HAP-1 (cell line): ENCODE data around the gene TUSC1.
"Not testable (repeated sequence)": the region's sequence is repeated elsewhere in the genome, so short reads cannot be mapped to it uniquely, and the experiment has no call there.

Source experiments
- DNase-seq, 2 experiments: peaks; one replicate each; pipeline ENCODE4 v3.0.0-alpha.2; 2016 to 2020; ENCODE audit warnings: low spot score in 2 of 2
- H3K27me3 ChIP-seq: fragments of 250-450 bp; sonication (Bioruptor Pico); 2 replicates; pipeline ENCODE4 v1.5.1; 2020; ENCODE audit warnings: low read depth, mild to moderate bottlenecking, moderate library complexity
- H3K36me3 ChIP-seq: fragments of 250-450 bp; sonication (Bioruptor Pico); replicated peaks from 2 replicates; pipeline ENCODE4 v1.5.1; 2020; ENCODE audit warnings: mild to moderate bottlenecking
- H3K4me1 ChIP-seq: fragments of 250-450 bp; sonication (Bioruptor Pico); 2 replicates; pipeline ENCODE4 v1.5.1; 2020; ENCODE audit warnings: mild to moderate bottlenecking
- H3K4me3 ChIP-seq: fragments of 250-450 bp; sonication (Bioruptor Pico); 2 replicates; pipeline ENCODE4 v1.5.1; 2020; ENCODE audit warnings: mild to moderate bottlenecking, moderate library complexity
- H3K9me3 ChIP-seq: fragments of 250-450 bp; sonication (Bioruptor Pico); 2 replicates; pipeline ENCODE4 v1.5.1; 2020; ENCODE audit warnings: mild to moderate bottlenecking, moderate library complexity
- in situ Hi-C: fragments of 300-500 bp; cut with MboI; formaldehyde crosslinking; loops from 3 replicates; pipeline ENCODE4 v1.14.3; 2020; ENCODE audit warnings: low sequenced_read_pairs, inconsistent platforms, mixed read lengths

TUSC1 gene

DNA sequence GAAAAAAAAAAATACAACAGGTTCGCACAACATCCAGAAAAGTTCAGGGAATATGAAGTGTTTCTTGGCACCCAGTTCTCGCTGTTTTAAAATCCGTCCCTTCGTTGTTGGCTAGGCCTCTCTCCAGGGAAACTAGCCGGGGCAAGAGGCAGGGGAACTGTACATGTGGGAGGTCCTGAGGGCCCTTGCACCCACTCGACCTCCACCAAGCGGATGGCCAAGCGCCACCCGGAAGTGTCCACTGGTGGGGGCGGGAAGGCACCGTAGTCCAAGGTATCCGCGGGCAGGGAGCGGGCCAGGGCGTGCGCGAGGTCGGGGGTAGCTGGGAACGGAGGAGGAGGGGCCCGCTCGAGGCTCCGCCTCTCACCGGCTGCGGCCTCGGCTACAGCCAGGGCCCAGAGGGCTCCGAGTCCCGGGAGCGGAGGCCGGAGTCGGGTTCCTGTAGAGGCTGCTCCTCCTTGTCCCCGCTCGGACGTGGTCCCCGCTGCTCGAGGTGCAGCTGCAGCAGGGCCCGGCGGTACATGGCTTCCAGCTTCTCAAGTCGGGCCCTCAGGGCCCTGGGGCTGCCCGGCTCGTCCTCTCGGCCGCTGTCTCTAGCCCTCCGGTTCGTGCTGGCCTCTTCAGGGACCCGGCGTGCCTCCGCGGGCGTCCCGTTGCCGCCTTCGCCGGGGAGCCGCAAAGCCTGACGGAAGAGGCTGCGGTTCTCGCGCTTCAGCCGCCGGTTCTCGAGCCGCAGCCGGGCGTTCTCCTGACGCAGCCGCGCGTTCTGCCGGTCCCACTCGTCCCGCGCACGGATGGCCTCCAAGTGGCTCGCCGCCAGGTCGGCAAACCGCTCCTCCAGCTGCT is 720 bp downstream of the TUSC1 start:
- peak overlapping the region; percentile 52 for H3K4me3 ChIP-seq
- in situ Hi-C loops = no loop called here
- DNase-seq = peak; percentile 33 to 84

GRCh38 chr9:25675858-25676257 is 2.4 kb downstream of the TUSC1 start:
- in situ Hi-C loops, H3K9me3 ChIP-seq, H3K36me3 ChIP-seq, H3K27me3 ChIP-seq, H3K4me1 ChIP-seq, H3K4me3 ChIP-seq, DNase-seq: not testable (repeated sequence)

More for the DNA sequence above, 720 bp downstream of the TUSC1 start:
- no peaks in the 10 kb centered on the region for H3K36me3 ChIP-seq
- no peaks in the 10 kb centered on the region for H3K9me3 ChIP-seq
- H3K4me1 ChIP-seq = peaks cover 7% of the 10 kb centered on the region; the same call in 1 of the 2 replicates
- no peaks in the 10 kb centered on the region for H3K27me3 ChIP-seq

- no peaks in the 10 kb centered on the region for H3K27me3 ChIP-seq
- H3K4me3 ChIP-seq = no peak overlapping the region
- H3K9me3 ChIP-seq = no peaks in the 10 kb centered on the region
- in situ Hi-C loops = no loop called here
- no peak for DNase-seq
- H3K36me3 ChIP-seq = no peaks in the 10 kb centered on the region
- H3K4me1 ChIP-seq = no peaks in the 10 kb centered on the region
These were observed 19.7 kb downstream of the TUSC1 start for GRCh38 chr9:25658571-25658970.

GRCh38 chr9:25654417-25654816 is 23.8 kb downstream of the TUSC1 start:
- no peak for DNase-seq
- Histone ChIP-seq H3K36me3 (no peaks in the 10 kb centered on the region), H3K9me3 (no peaks in the 10 kb centered on the region), H3K4me3 (no peak overlapping the region), H3K27me3 (no peaks in the 10 kb centered on the region), H3K4me1 (no peaks in the 10 kb centered on the region)
- in situ Hi-C loops = no loop called here

GRCh38 chr9:25648116-25648515 is 30.1 kb downstream of the TUSC1 start:
- no peak overlapping the region for H3K4me3 ChIP-seq
- in situ Hi-C loops = no loop called here
- no peaks in the 10 kb centered on the region for H3K4me1 ChIP-seq
- no peak for DNase-seq
- no peaks in the 10 kb centered on the region for H3K27me3 ChIP-seq
- no peaks in the 10 kb centered on the region for H3K9me3 ChIP-seq
- no peaks in the 10 kb centered on the region for H3K36me3 ChIP-seq

DNA sequence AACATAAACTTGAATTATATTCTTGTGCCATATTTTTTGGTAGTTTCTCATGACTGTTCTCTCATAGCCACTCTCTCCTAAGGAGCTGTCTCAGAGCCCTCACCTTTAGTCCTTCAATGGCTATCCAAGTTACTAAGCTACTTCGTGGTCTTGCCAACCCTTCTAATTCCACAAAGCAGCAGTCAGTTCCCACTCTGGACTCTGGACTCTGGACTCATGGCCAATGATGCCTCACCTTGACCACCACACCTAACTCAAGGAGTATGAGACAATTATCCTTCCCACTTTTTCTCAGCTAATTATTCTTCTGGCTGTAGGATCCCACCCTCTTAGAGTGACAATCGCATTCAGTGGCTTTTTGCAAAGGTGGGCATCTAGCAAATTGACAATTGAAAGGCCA is 42.2 kb downstream of the TUSC1 start:
- in situ Hi-C loops = no loop called here
- no peaks in the 10 kb centered on the region for H3K36me3 ChIP-seq
- no peak for DNase-seq
- no peak overlapping the region for H3K4me3 ChIP-seq
- no peaks in the 10 kb centered on the region for H3K4me1 ChIP-seq
- H3K27me3 ChIP-seq = no peaks in the 10 kb centered on the region
- H3K9me3 ChIP-seq = no peaks in the 10 kb centered on the region

DNA sequence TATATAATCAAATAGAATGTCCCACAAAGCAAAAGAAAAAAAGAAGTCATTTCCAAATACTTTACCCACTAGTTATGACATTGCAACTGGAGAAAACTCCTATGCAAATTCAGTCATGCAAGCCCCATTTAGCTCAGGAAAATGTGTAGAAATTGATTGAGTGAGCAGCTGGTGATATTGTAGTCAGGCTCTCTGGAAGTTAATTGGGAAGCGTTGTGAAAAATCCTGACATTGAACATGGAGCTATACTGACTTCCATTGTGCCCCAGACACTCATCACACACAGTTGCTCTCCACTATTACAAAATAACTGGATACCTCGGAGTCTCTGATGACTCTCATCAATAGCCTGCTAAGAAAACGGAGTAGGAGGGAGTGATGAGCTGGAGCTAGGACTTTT is 49.0 kb downstream of the TUSC1 start:
- in situ Hi-C loops = no loop called here
- H3K27me3 ChIP-seq = no peaks in the 10 kb centered on the region
- no peak overlapping the region for H3K4me3 ChIP-seq
- no peaks in the 10 kb centered on the region for H3K4me1 ChIP-seq
- no peak for DNase-seq
- H3K36me3 ChIP-seq = no peaks in the 10 kb centered on the region
- H3K9me3 ChIP-seq = no peaks in the 10 kb centered on the region
